Psoas muscle (tissue), 8 donors: ENCODE results near the gene TYROBP. TPM values are rescaled to one million over a fixed set of nuclear protein-coding genes. Genes with fewer than 3 reads are reported as not detected.

Experiments
- ATAC-seq, 4 donors: fragments of 200-7000 bp; cut with Tn5 transposase; one replicate each; pipeline ENCODE4 v1.9.1; 2020; ENCODE audit warnings: moderate library complexity in 3 of 4, mild to moderate bottlenecking in 2 of 4
- DNase-seq, 2 donors: peaks; one replicate each; pipeline ENCODE4 v3.0.0-alpha.2; 2020
- H3K27ac ChIP-seq: fragments of 200-600 bp; one replicate; pipeline ENCODE4 v1.8.0; 2022
- H3K27me3 ChIP-seq, 3 donors: fragments of 200-600 bp in 1 of 3; one replicate each; pipeline versions ENCODE4 v1.6.1 to v1.8.0; 2013 to 2022; ENCODE audit warnings: low read length in 2 of 3, mild to moderate bottlenecking in 2 of 3, moderate library complexity in 1 of 3; ENCODE audit not compliant: insufficient read depth in 3 of 3
- H3K36me3 ChIP-seq, 2 donors: fragments of 200-600 bp in 1 of 2; one replicate each; pipeline versions ENCODE4 v1.6.1 to v1.8.0; 2013 to 2022; ENCODE audit warnings: low read depth in 1 of 2, mild to moderate bottlenecking in 1 of 2, moderate library complexity in 1 of 2; ENCODE audit not compliant: insufficient read depth in 1 of 2
- H3K4me1 ChIP-seq: fragments of 200-600 bp; one replicate; pipeline ENCODE4 v1.8.0; 2022
- H3K4me3 ChIP-seq: fragments of 200-600 bp; one replicate; pipeline ENCODE4 v1.8.0; 2022; ENCODE audit warnings: mild to moderate bottlenecking
- H3K9me3 ChIP-seq: fragments of 200-600 bp; one replicate; pipeline ENCODE4 v1.8.0; 2022
- CTCF ChIP-seq: fragments of 200-600 bp; IDR thresholded peaks from one replicate; pipeline ENCODE4 v1.8.0; 2022; ENCODE audit warnings: antibody characterized with exemption
- WGBS, 3 donors: extraction: QIAGEN DNeasy Blood & Tissue Kit; methylation state at CpG; one replicate each; pipeline versions ENCODE4 v1.1.6 to v1.1.7; 2013; 5-methylcytosine and 5-hydroxymethylcytosine counted together
- intact Hi-C, 2 donors: fragments of 100-400 bp; cut with DNase I; formaldehyde crosslinking; loops; one replicate each; pipeline versions ENCODE4 v1.11.0 to v1.14.2; 2022
- polyA plus RNA-seq, 3 donors: library from polyadenylated mRNA; stranded (reverse); fragments of 200-250 nt; gene quantifications; one replicate each; pipeline ENCODE4 v1.2.3, GENCODE V29; 2013
- total RNA-seq, 4 donors: library from RNA; stranded (reverse); fragmentation: NEBNext Ultra II Directional in 2 of 4; extraction: Animal tissue kit (Norgen Biotek cat#: 25700) in 2 of 4; gene quantifications; one replicate each; pipeline versions ENCODE4 v1.2.1 to v1.2.4, GENCODE V29; 2021 to 2023
- donor health status: healthy with polysubstance abuse.
- donor health status: DM: no; HTN: no; CAD: no; lungs with moderate emphysema.
- donor health status: Bipolar disorder and iron deficiency.
- donor health status: healthy.
- donor health status: DM: yes; HTN: yes; CAD: no.
- donor health status: DM: no; HTN: no; CAD: no.
- donor health status: DM: no; HTN: no; CAD: no.
- donor health status: DM: yes; HTN: yes; CAD: no.

Gene TYROBP
- total and polyA plus RNA-seq, 7 donors, result 7.8 to 22.1 (median 11.9) TPM

- WGBS, 3 donors, result 89 to 94% (median 91%) methylated on average over 5 of the region's 5 CpGs
- Histone ChIP-seq H3K4me1 (no peaks in the 10 kb centered on the region), H3K9me3 (no peaks in the 10 kb centered on the region), H3K36me3 (peaks cover 0 to 35% of the 10 kb centered on the region in 2 donors), H3K27me3 (no peaks in the 10 kb centered on the region), H3K4me3 (no peak overlapping the region), H3K27ac (no peak overlapping the region)
- ATAC-seq (no peak), DNase-seq (no peak)
- TF ChIP-seq CTCF, result no peak
- intact Hi-C loops, result no loop called here
Observed at GRCh38 chr19:35887197-35887596, 20.9 kb downstream of the TYROBP start.

- Histone ChIP-seq H3K27me3 (peaks cover 0 to 1% (median 0%) of the 10 kb centered on the region in 3 donors), H3K4me1 (no peaks in the 10 kb centered on the region), H3K4me3 (no peak overlapping the region), H3K36me3 (peaks cover 0 to 33% of the 10 kb centered on the region in 2 donors), H3K27ac (no peak overlapping the region), H3K9me3 (no peaks in the 10 kb centered on the region)
- 90 to 93% (median 93%) methylated on average over 7 to 8 of the region's 8 CpGs for WGBS, 3 donors
- intact Hi-C loops, result no loop called here
- no peak for ATAC-seq
- DNase-seq, result no peak
- no peak for TF ChIP-seq CTCF
Observed at GRCh38 chr19:35885904-35886303, 22.2 kb downstream of the TYROBP start.

GRCh38 chr19:35885225-35885738 lies 22.8 kb downstream of the TYROBP start:
- Histone ChIP-seq H3K36me3 (peaks cover 0 to 29% of the 10 kb centered on the region in 2 donors), H3K27me3 (peaks cover 0 to 3% (median 0%) of the 10 kb centered on the region in 3 donors), H3K9me3 (no peaks in the 10 kb centered on the region), H3K27ac (no peak overlapping the region), H3K4me1 (no peaks in the 10 kb centered on the region), H3K4me3 (no peak overlapping the region)
- TF ChIP-seq CTCF, result no peak
- 87 to 94% (median 91%) methylated on average over 6 of the region's 6 CpGs for WGBS, 3 donors
- intact Hi-C loops, result no loop called here
- ATAC-seq (no peak), DNase-seq (no peak)

- intact Hi-C loops, result no loop called here
- ATAC-seq (no peak), DNase-seq (no peak)
- Histone ChIP-seq H3K9me3 (no peaks in the 10 kb centered on the region), H3K27ac (no peak overlapping the region), H3K27me3 (peaks cover 0 to 7% (median 0%) of the 10 kb centered on the region in 3 donors), H3K4me3 (no peak overlapping the region), H3K4me1 (no peaks in the 10 kb centered on the region), H3K36me3 (peaks cover 0 to 17% of the 10 kb centered on the region in 2 donors)
- TF ChIP-seq CTCF, result no peak
- WGBS, 3 donors, result 53 to 69% (median 58%) methylated on average over 2 of the region's 2 CpGs
Observed at GRCh38 chr19:35883882-35884281, 24.2 kb downstream of the TYROBP start.
